PFSK-1 (cell line): ENCODE data around the gene GABRR3.

Experiments used
- FOXP2 ChIP-seq: optimal IDR thresholded peaks from 2 replicates; pipeline ENCODE3; 2011; ENCODE audit warnings: borderline replicate concordance, control low read depth, inconsistent platforms; ENCODE audit not compliant: insufficient read depth; ENCODE audit errors: extremely low read length, extremely low read depth
- POLR2AphosphoS5 ChIP-seq: IDR thresholded peaks from 2 replicates; pipeline ENCODE4 v1.6.1; 2012; ENCODE audit warnings: low read depth, mild to moderate bottlenecking, control low read depth, low read length, moderate library complexity
- SIN3A ChIP-seq: IDR thresholded peaks from 2 replicates; pipeline ENCODE4 v1.6.1; 2012; ENCODE audit warnings: mild to moderate bottlenecking, low read length, moderate library complexity, borderline replicate concordance; ENCODE audit not compliant: insufficient read depth
- TAF1 ChIP-seq: IDR thresholded peaks from 2 replicates; pipeline ENCODE4 v1.6.1; 2012; ENCODE audit warnings: low read length, control low read depth, borderline replicate concordance; ENCODE audit not compliant: insufficient read depth
- TF ChIP-seq, protein P1 (sequence below), 2 experiments: IDR thresholded peaks; 2 replicates each; pipeline versions ENCODE4 v1.6.1 to v1.8.0; 2011 to 2012; ENCODE audit warnings: low read depth in 2 of 2, low read length in 2 of 2, control low read depth in 1 of 2, inconsistent platforms in 1 of 2, mild to moderate bottlenecking in 1 of 2, moderate library complexity in 1 of 2; ENCODE audit not compliant: insufficient read depth in 1 of 2

The GABRR3 gene

DNA sequence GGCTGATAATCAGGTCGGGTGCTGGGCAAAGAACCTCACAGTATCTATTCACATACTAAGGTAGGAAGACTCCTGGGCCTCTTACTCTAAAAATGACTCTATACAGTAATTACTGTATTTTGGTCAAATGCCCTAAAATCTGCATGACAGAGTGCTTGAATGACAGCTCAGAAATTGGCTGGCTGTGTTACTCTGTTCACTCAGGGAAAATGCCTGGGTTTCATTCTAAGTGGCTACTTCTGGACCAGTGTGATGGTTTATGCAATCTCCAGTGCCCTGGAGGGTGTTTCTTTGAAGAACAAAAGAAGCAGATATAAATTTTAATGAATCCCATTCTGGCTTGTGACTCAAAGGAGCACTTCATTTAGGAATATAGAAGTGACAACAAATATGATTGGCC is 2.2 kb downstream of the GABRR3 start:
- TF ChIP-seq TAF1 (no peak), POLR2AphosphoS5 (no peak), FOXP2 (no peak), SIN3A (no peak)
- TF ChIP-seq, protein P1, sequence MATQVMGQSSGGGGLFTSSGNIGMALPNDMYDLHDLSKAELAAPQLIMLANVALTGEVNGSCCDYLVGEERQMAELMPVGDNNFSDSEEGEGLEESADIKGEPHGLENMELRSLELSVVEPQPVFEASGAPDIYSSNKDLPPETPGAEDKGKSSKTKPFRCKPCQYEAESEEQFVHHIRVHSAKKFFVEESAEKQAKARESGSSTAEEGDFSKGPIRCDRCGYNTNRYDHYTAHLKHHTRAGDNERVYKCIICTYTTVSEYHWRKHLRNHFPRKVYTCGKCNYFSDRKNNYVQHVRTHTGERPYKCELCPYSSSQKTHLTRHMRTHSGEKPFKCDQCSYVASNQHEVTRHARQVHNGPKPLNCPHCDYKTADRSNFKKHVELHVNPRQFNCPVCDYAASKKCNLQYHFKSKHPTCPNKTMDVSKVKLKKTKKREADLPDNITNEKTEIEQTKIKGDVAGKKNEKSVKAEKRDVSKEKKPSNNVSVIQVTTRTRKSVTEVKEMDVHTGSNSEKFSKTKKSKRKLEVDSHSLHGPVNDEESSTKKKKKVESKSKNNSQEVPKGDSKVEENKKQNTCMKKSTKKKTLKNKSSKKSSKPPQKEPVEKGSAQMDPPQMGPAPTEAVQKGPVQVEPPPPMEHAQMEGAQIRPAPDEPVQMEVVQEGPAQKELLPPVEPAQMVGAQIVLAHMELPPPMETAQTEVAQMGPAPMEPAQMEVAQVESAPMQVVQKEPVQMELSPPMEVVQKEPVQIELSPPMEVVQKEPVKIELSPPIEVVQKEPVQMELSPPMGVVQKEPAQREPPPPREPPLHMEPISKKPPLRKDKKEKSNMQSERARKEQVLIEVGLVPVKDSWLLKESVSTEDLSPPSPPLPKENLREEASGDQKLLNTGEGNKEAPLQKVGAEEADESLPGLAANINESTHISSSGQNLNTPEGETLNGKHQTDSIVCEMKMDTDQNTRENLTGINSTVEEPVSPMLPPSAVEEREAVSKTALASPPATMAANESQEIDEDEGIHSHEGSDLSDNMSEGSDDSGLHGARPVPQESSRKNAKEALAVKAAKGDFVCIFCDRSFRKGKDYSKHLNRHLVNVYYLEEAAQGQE (IDR thresholded peaks at IDR 0.05; ENCODE audit: insufficient read depth in 1 of 2, low read depth in 2 of 2, low read length in 2 of 2): no peak

DNA sequence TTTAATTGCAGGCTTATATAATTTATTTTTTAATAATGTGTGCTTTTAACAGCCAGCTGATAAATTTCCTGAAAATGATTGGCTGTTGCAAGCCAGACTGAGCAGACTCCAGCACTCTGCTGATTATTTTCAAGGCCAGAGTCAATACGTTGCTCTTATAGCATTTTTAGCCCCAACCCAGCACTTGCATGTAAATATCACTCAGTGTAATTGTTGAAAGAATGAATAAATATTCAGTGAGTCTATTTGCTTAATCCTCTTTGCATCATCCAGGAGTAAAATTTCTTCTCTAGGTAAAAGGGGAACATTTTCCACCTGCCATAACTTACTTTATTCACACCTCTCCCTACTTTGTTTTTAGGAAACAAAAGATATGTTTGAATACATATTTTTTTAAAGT is 2.9 kb downstream of the GABRR3 start:
- TF ChIP-seq SIN3A: no peak
- TF ChIP-seq, protein P1 (IDR thresholded peaks at IDR 0.05; ENCODE audit: insufficient read depth in 1 of 2, low read depth in 2 of 2, low read length in 2 of 2): no peak

DNA sequence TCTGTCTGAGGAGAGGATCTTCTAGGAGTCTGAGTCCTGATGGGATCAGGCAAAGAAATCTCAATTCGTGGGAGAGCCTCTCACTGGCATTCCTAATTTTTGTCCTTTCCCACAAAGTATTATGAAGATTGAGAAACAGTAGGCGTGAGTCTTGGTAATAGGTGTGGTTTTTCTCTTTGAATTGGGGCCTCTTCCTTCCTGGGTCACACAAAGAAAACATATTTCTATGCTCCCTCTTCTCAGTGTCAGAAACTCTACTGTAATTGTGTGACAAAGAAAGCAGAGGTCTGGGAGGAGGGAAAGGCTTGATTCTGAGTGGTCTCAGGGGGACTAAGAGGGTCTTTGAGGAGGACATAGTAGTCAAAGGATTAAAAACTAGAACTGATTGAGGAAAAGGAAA is 6.0 kb downstream of the GABRR3 start:
- TF ChIP-seq FOXP2: no peak

DNA sequence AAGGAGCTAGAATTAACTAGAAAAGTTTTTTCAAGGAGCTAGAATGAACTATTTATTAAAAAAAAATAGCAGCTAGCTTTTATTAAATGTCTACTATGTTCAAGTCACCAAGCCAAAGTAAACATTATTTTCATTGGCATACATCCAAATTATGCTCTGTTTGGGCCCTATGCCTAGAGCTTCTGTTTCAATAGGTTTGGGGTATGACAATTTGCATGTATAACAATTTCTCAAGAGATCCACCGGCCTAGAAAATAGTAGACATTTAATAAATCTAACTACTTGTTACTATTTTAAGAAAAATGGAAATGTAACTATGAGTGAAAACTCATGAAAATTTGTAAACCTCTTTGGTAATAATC is 8.0 kb downstream of the GABRR3 start:
- TF ChIP-seq FOXP2 (no peak), TAF1 (no peak), SIN3A (no peak), POLR2AphosphoS5 (no peak)
- TF ChIP-seq, protein P1 (IDR thresholded peaks at IDR 0.05; ENCODE audit: insufficient read depth in 1 of 2, low read depth in 2 of 2, low read length in 2 of 2): no peak

DNA sequence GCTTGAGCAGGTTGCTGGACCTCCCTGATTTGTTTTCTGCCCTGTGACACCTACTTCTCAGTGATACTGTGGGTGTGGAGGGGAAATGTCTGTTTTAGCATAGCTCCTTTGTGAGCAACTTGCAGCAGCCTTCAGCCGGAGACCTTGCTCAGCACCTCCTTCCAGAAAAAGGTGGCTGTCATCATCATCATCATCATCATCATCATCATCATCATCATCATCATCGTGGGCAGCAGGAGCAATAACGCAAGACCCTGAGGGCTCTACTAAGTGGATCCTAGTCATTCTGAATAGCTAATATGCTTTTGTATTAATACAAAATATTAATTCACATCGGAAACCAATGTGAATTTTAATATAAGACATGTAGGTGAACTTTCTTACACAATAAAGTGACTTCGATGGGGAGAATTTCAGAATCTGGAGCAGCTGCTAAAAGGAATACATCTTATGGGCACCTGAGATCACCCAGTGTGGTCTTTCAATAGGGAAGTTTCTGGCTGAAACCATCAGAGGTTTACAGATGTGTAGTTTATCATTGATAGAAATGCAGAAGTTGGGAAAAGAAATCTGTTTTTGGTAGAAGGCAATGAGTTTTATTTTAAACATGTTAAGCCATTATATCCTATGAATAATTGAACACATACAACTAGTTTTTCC is 8.6 kb downstream of the GABRR3 start:
- TF ChIP-seq, protein P1 (IDR thresholded peaks at IDR 0.05; ENCODE audit: insufficient read depth in 1 of 2, low read depth in 2 of 2, low read length in 2 of 2): no peak
- no peak for TF ChIP-seq FOXP2
- TF ChIP-seq TAF1: no peak
- TF ChIP-seq SIN3A: no peak
- no peak for TF ChIP-seq POLR2AphosphoS5
